Neural cell (in vitro differentiated cells): ENCODE measurements around the gene PLA2G4E.

Experiments used
- CTCF ChIP-seq: fragments of 450-650 bp; IDR thresholded peaks from 2 replicates; pipeline ENCODE4 v1.5.1; 2014; ENCODE audit warnings: antibody characterized with exemption, mild to moderate bottlenecking, moderate library complexity; ENCODE audit not compliant: poor library complexity, severe bottlenecking
- EP300 ChIP-seq: fragments of 450-650 bp; conservative IDR thresholded peaks from 2 replicates; pipeline ENCODE4 v1.6.1; 2014; ENCODE audit warnings: antibody characterized with exemption, mild to moderate bottlenecking, moderate library complexity; ENCODE audit not compliant: poor library complexity, severe bottlenecking
- EZH2 ChIP-seq: fragments of 200-600, 300-800 bp; shearing (Covaris generic), sonication (generic); IDR thresholded peaks from 2 replicates; pipeline ENCODE4 v1.6.1; 2014; ENCODE audit warnings: antibody characterized with exemption, low read length, borderline replicate concordance, mild to moderate bottlenecking; ENCODE audit not compliant: insufficient read depth, poor library complexity, severe bottlenecking
- MXI1 ChIP-seq: fragments of 450-650 bp; conservative IDR thresholded peaks from 2 replicates; pipeline ENCODE4 v1.6.1; 2014; ENCODE audit warnings: antibody characterized with exemption, mild to moderate bottlenecking; ENCODE audit not compliant: poor library complexity, severe bottlenecking
- POLR2AphosphoS5 ChIP-seq: IDR thresholded peaks from 2 replicates; pipeline ENCODE4 v1.6.1; 2012
- RAD21 ChIP-seq: fragments of 450-650 bp; conservative IDR thresholded peaks from 2 replicates; pipeline ENCODE4 v1.6.1; 2014; ENCODE audit warnings: antibody characterized with exemption, mild to moderate bottlenecking, moderate library complexity
- REST ChIP-seq: IDR thresholded peaks from 2 replicates; pipeline ENCODE4 v1.6.1; 2012; ENCODE audit warnings: borderline replicate concordance
- SMC3 ChIP-seq: fragments of 450-650 bp; conservative IDR thresholded peaks from 2 replicates; pipeline ENCODE4 v1.6.1; 2014; ENCODE audit warnings: antibody characterized with exemption, mild to moderate bottlenecking, moderate library complexity; ENCODE audit not compliant: poor library complexity
- TAF1 ChIP-seq: IDR thresholded peaks from 2 replicates; pipeline ENCODE4 v1.6.1; 2012; ENCODE audit warnings: low read depth

- TF ChIP-seq RAD21 (no peak), EZH2 (no peak), POLR2AphosphoS5 (no peak), CTCF (no peak), EP300 (no peak), SMC3 (no peak), TAF1 (no peak), REST (no peak), MXI1 (no peak)
Measured at GRCh38 chr15:42038401-42038800, 17.6 kb upstream of the PLA2G4E start.
